Nephron progenitor cell (in vitro differentiated cells): Measurements from ENCODE around the gene RALB.

Source experiments
- DNase-seq: peaks from one replicate; pipeline ENCODE4 v3.0.0; 2021
- H3K27ac Mint-ChIP-seq: 2 replicates; pipeline ENCODE4 v1.8.0; 2021; ENCODE audit warnings: mild to moderate bottlenecking, moderate library complexity, mixed read lengths
- H3K27me3 Mint-ChIP-seq: 2 replicates; pipeline ENCODE4 v1.8.0; 2021; ENCODE audit warnings: mild to moderate bottlenecking, low read depth, mixed read lengths; ENCODE audit not compliant: poor library complexity
- H3K36me3 Mint-ChIP-seq: 2 replicates; pipeline ENCODE4 v1.8.0; 2021; ENCODE audit warnings: low read depth, mixed read lengths
- H3K4me1 Mint-ChIP-seq: 2 replicates; pipeline ENCODE4 v1.8.0; 2021; ENCODE audit warnings: mixed read lengths
- H3K4me3 Mint-ChIP-seq: 2 replicates; pipeline ENCODE4 v1.8.0; 2021; ENCODE audit warnings: mild to moderate bottlenecking, moderate library complexity, mixed read lengths
- H3K9me3 Mint-ChIP-seq: 2 replicates; pipeline ENCODE4 v1.8.0; 2021; ENCODE audit warnings: mild to moderate bottlenecking, moderate library complexity, mixed read lengths
- CTCF ChIP-seq: fragments of 200-600 bp; sonication (generic); IDR thresholded peaks from 2 replicates; pipeline ENCODE4 v1.5.0; 2021; ENCODE audit warnings: antibody characterized with exemption

Gene RALB

GRCh38 chr2:120300385-120300784 is 47.7 kb downstream of the RALB start:
- H3K4me1 Mint-ChIP-seq, result no peaks in the 10 kb centered on the region
- no peaks in the 10 kb centered on the region for H3K9me3 Mint-ChIP-seq
- peaks cover 46% of the 10 kb centered on the region for H3K36me3 Mint-ChIP-seq
- H3K27ac Mint-ChIP-seq, result no peak overlapping the region
- TF ChIP-seq CTCF, result no peak
- no peak overlapping the region for H3K4me3 Mint-ChIP-seq
- H3K27me3 Mint-ChIP-seq, result peaks cover 21% of the 10 kb centered on the region
- DNase-seq, result no peak

GRCh38 chr2:120301284-120301683 is 48.6 kb downstream of the RALB start:
- Mint-ChIP-seq H3K27ac (no peak overlapping the region), H3K4me1 (no peaks in the 10 kb centered on the region), H3K27me3 (peaks cover 22% of the 10 kb centered on the region), H3K4me3 (no peak overlapping the region), H3K36me3 (peaks cover 40% of the 10 kb centered on the region), H3K9me3 (no peaks in the 10 kb centered on the region)
- TF ChIP-seq CTCF, result no peak
- no peak for DNase-seq

GRCh38 chr2:120302301-120302700 is 49.6 kb downstream of the RALB start:
- Mint-ChIP-seq H3K4me1 (no peaks in the 10 kb centered on the region), H3K4me3 (no peak overlapping the region), H3K36me3 (peaks cover 34% of the 10 kb centered on the region), H3K27me3 (peaks cover 19% of the 10 kb centered on the region), H3K9me3 (no peaks in the 10 kb centered on the region), H3K27ac (no peak overlapping the region)
- no peak for DNase-seq
- no peak for TF ChIP-seq CTCF

GRCh38 chr2:120303177-120303576 is 50.5 kb downstream of the RALB start:
- H3K9me3 Mint-ChIP-seq, result no peaks in the 10 kb centered on the region
- peaks cover 28% of the 10 kb centered on the region for H3K36me3 Mint-ChIP-seq
- no peak overlapping the region for H3K27ac Mint-ChIP-seq
- H3K4me1 Mint-ChIP-seq, result no peaks in the 10 kb centered on the region
- H3K27me3 Mint-ChIP-seq, result peaks cover 22% of the 10 kb centered on the region
- no peak overlapping the region for H3K4me3 Mint-ChIP-seq
- no peak for DNase-seq
- TF ChIP-seq CTCF, result no peak

GRCh38 chr2:120305296-120305695 is 52.6 kb downstream of the RALB start:
- no peak for DNase-seq
- Mint-ChIP-seq H3K9me3 (no peaks in the 10 kb centered on the region), H3K27me3 (peaks cover 25% of the 10 kb centered on the region), H3K4me3 (no peak overlapping the region), H3K36me3 (peaks cover 18% of the 10 kb centered on the region), H3K4me1 (no peaks in the 10 kb centered on the region), H3K27ac (no peak overlapping the region)
- no peak for TF ChIP-seq CTCF

GRCh38 chr2:120305937-120306490 is 53.4 kb downstream of the RALB start:
- Mint-ChIP-seq H3K27me3 (peaks cover 28% of the 10 kb centered on the region), H3K36me3 (peaks cover 15% of the 10 kb centered on the region), H3K27ac (no peak overlapping the region), H3K4me3 (no peak overlapping the region), H3K4me1 (no peaks in the 10 kb centered on the region), H3K9me3 (no peaks in the 10 kb centered on the region)
- no peak for DNase-seq
- no peak for TF ChIP-seq CTCF
